Measurements from ENCODE around the gene SAG. TPM values are rescaled to one million over a fixed set of nuclear protein-coding genes. Genes with fewer than 3 reads are reported as not detected.

The SAG gene
- total RNA-seq, 4 donors from 2014 or later: not detected

GRCh38 chr2:233389601-233390125 lies 82.0 kb downstream of the SAG start:
- no peaks in the 10 kb centered on the region for H3K27me3 ChIP-seq
- H3K4me3 ChIP-seq: no peak overlapping the region
- H3K36me3 ChIP-seq: peaks cover 0 to 8% (median 3%) of the 10 kb centered on the region in 4 donors
- WGBS: 84% methylated on average over 8 of the region's 8 CpGs
- DNase-seq (ENCODE audit: extremely low spot score): no peak
- H3K4me1 ChIP-seq: peaks cover 43 to 55% (median 47%) of the 10 kb centered on the region in 4 donors
- H3K27ac ChIP-seq (replicated peaks in 1 of 4): peak overlapping the region; percentile 81 to 89 (median 86)
- no peaks in the 10 kb centered on the region for H3K9me3 ChIP-seq
- TF ChIP-seq POLR2A (IDR thresholded peaks at IDR 0.05; ENCODE audit: low read depth) (no peak), CTCF (IDR thresholded peaks at IDR 0.05) (no peak), EP300 (IDR thresholded peaks at IDR 0.05) (no peak), POLR2AphosphoS5 (IDR thresholded peaks at IDR 0.05) (no peak)
- intact Hi-C loops (cut with DNase I): loop anchor here (2.0 kb wide), 1 partner anchor 35 kb away; the partner anchor contains the start of gene DGKD

- TF ChIP-seq CTCF (IDR thresholded peaks at IDR 0.05) (no peak), POLR2AphosphoS5 (IDR thresholded peaks at IDR 0.05) (no peak), POLR2A (IDR thresholded peaks at IDR 0.05; ENCODE audit: low read depth) (no peak), EP300 (IDR thresholded peaks at IDR 0.05) (no peak)
Measured at GRCh38 chr2:233395687-233396086, 88.1 kb downstream of the SAG start.

More at GRCh38 chr2:233395687-233396086, 88.1 kb downstream of the SAG start:
- Histone ChIP-seq H3K27ac (replicated peaks in 1 of 4) (no peak overlapping the region), H3K9me3 (no peaks in the 10 kb centered on the region), H3K4me3 (no peak overlapping the region), H3K27me3 (no peaks in the 10 kb centered on the region), H3K36me3 (peaks cover 0 to 26% (median 6%) of the 10 kb centered on the region in 4 donors), H3K4me1 (peaks cover 0 to 3% (median 0%) of the 10 kb centered on the region in 4 donors)
- no peak for DNase-seq (ENCODE audit: extremely low spot score)
- WGBS: 98% methylated on average over 7 of the region's 7 CpGs
- intact Hi-C loops (cut with DNase I): no loop called here

Small RNAs within 50 kb of the gene (small RNA-seq; reads per million reads assigned to genes)
- gene RF00019: 0 reads per million in 3 donors
- 254 to 311 (median 299) reads per million in 3 donors for gene SCARNA5
- gene SCARNA6: 23.7 to 34.6 (median 31.1) reads per million in 3 donors

Other genes starting within 250 kb of the SAG start
- 10 to 100 TPM in 3 of 4 donors, 1 to 10 TPM in 1; 8.0 to 12.5 (median 11.9) TPM for gene INPP5D, start 247.5 kb upstream of the SAG start, total RNA-seq
- 10 to 100 TPM; 24.7 to 40.3 (median 30.2) TPM for gene ATG16L1, start 56.1 kb upstream of the SAG start, total RNA-seq
- gene DGKD, start 46.7 kb downstream of the SAG start, total RNA-seq: 10 to 100 TPM; 11.6 to 16.1 (median 13.3) TPM